Measurements from ENCODE around the gene SLC29A1. TPM values are rescaled to one million over a fixed set of nuclear protein-coding genes. Genes with fewer than 3 reads are reported as not detected.

Gene SLC29A1
- total RNA-seq, 1 experiment from 2014 or later = 7.0 TPM

GRCh38 chr6:44250067-44250717, 26.8 kb downstream of the SLC29A1 start:
- peaks cover 62% of the 10 kb centered on the region for H3K4me1 Mint-ChIP-seq (ENCODE audit: insufficient read depth, unreplicated experiment)
- H3K4me3 Mint-ChIP-seq (ENCODE audit: unreplicated experiment) = peak overlapping the region; percentile 95
- H3K36me3 Mint-ChIP-seq (ENCODE audit: insufficient read depth, unreplicated experiment) = peaks cover 88% of the 10 kb centered on the region
- no TSS peak for BruUV-seq (replicated peaks)
- H3K27ac Mint-ChIP-seq (ENCODE audit: low read depth, unreplicated experiment) = no peak overlapping the region
- no peaks in the 10 kb centered on the region for H3K27me3 Mint-ChIP-seq (ENCODE audit: insufficient read depth, unreplicated experiment)
- ChIA-PET CTCF (interaction anchor here (3.6 kb wide), 1 partner anchor 77 kb away, joined by 10 read pairs; no protein-coding TSS in a partner anchor), POLR2A (interaction anchor here (0.9 kb wide), 1 partner anchor 137 kb away, joined by 3 read pairs; the partner anchor contains the start of gene CDC5L)
- TF ChIP-seq, protein P1, sequence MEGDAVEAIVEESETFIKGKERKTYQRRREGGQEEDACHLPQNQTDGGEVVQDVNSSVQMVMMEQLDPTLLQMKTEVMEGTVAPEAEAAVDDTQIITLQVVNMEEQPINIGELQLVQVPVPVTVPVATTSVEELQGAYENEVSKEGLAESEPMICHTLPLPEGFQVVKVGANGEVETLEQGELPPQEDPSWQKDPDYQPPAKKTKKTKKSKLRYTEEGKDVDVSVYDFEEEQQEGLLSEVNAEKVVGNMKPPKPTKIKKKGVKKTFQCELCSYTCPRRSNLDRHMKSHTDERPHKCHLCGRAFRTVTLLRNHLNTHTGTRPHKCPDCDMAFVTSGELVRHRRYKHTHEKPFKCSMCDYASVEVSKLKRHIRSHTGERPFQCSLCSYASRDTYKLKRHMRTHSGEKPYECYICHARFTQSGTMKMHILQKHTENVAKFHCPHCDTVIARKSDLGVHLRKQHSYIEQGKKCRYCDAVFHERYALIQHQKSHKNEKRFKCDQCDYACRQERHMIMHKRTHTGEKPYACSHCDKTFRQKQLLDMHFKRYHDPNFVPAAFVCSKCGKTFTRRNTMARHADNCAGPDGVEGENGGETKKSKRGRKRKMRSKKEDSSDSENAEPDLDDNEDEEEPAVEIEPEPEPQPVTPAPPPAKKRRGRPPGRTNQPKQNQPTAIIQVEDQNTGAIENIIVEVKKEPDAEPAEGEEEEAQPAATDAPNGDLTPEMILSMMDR (IDR thresholded peaks at IDR 0.05; ENCODE audit: unreplicated experiment) = no peak
- H3K9me3 Mint-ChIP-seq (ENCODE audit: unreplicated experiment) = no peaks in the 10 kb centered on the region
- no peak for DNase-seq (ENCODE audit: unreplicated experiment)
- intact Hi-C loops (cut with micrococcal nuclease) = no loop called here

- BruUV-seq (replicated peaks) = no TSS peak
- Mint-ChIP-seq H3K4me1 (ENCODE audit: insufficient read depth, unreplicated experiment) (peaks cover 62% of the 10 kb centered on the region), H3K9me3 (ENCODE audit: unreplicated experiment) (no peaks in the 10 kb centered on the region), H3K36me3 (ENCODE audit: insufficient read depth, unreplicated experiment) (peaks cover 93% of the 10 kb centered on the region), H3K4me3 (ENCODE audit: unreplicated experiment) (peak overlapping the region; percentile 95), H3K27ac (ENCODE audit: low read depth, unreplicated experiment) (no peak overlapping the region), H3K27me3 (ENCODE audit: insufficient read depth, unreplicated experiment) (no peaks in the 10 kb centered on the region)
- ChIA-PET CTCF (interaction anchor here (0.9 to 3.6 kb wide), 3 partner anchors 8 to 15 kb away, joined by 3 to 21 read pairs (median 3); no protein-coding TSS in a partner anchor), POLR2A (interaction anchor here (1.0 to 1.3 kb wide), 2 partner anchors 13 to 26 kb away, joined by 4 read pairs; no protein-coding TSS in a partner anchor)
- no peak for DNase-seq (ENCODE audit: unreplicated experiment)
- intact Hi-C loops (cut with micrococcal nuclease) = no loop called here
- TF ChIP-seq, protein P1 (IDR thresholded peaks at IDR 0.05; ENCODE audit: unreplicated experiment) = no peak
These were observed 27.3 kb downstream of the SLC29A1 start for GRCh38 chr6:44250718-44251123.

DNA sequence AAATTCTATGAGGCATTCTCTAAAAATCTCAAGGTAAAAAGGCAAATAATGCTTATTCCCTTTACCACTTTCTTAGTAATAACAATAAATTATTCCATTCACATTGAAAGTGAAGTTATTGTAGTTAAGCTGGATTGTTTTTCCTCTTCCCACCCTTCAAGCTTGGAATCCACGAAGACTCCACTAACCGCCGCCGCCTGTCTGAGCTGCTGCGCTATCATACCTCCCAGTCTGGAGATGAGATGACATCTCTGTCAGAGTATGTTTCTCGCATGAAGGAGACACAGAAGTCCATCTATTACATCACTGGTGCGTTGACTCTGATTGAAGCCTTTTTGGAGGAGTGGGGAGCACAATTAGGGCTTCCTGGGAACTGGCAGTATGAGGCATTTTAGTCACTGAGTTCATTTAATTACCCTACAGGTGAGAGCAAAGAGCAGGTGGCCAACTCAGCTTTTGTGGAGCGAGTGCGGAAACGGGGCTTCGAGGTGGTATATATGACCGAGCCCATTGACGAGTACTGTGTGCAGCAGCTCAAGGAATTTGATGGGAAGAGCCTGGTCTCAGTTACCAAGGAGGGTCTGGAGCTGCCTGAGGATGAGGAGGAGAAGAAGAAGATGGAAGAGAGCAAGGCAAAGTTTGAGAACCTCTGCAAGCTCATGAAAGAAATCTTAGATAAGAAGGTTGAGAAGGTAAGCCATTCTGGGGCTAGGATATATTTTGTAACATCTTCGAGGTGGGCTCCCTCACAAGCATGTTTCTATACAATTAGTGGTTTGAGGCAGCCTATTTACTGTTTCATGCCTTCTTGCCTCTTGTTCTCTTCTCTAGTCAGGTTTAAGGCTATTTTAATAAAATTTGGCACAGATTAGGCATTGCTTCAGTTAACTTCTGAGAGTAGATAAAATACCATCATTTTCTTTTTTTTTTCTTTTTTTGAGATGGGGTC, 28.5 kb downstream of the SLC29A1 start:
- H3K4me1 Mint-ChIP-seq (ENCODE audit: insufficient read depth, unreplicated experiment) = peaks cover 72% of the 10 kb centered on the region
- ChIA-PET POLR2A (interaction anchor here (1.0 to 1.3 kb wide), 3 partner anchors 10 to 28 kb away, joined by 3 to 4 read pairs (median 4); no protein-coding TSS in a partner anchor), CTCF (interaction anchor here (0.6 to 3.6 kb wide), 5 partner anchors 9 to 130 kb away, joined by 3 to 21 read pairs (median 3); no protein-coding TSS in a partner anchor)
- TF ChIP-seq, protein P1 (IDR thresholded peaks at IDR 0.05; ENCODE audit: unreplicated experiment) = no peak
- H3K4me3 Mint-ChIP-seq (ENCODE audit: unreplicated experiment) = no peak overlapping the region
- H3K9me3 Mint-ChIP-seq (ENCODE audit: unreplicated experiment) = no peaks in the 10 kb centered on the region
- BruUV-seq (replicated peaks) = no TSS peak
- no peak for DNase-seq (ENCODE audit: unreplicated experiment)
- H3K27ac Mint-ChIP-seq (ENCODE audit: low read depth, unreplicated experiment) = no peak overlapping the region
- H3K27me3 Mint-ChIP-seq (ENCODE audit: insufficient read depth, unreplicated experiment) = no peaks in the 10 kb centered on the region
- H3K36me3 Mint-ChIP-seq (ENCODE audit: insufficient read depth, unreplicated experiment) = peaks cover 100% of the 10 kb centered on the region
- intact Hi-C loops (cut with micrococcal nuclease) = no loop called here
